HepG2 (cell line): ENCODE measurements around the gene GABBR2. TPM values are rescaled to one million over a fixed set of nuclear protein-coding genes. Genes with fewer than 3 reads are reported as not detected.

ENCODE experiments used
- ELF1 ChIP-seq: sonication (generic); formaldehyde crosslinking; IDR thresholded peaks from 2 replicates; pipeline ENCODE4 v1.4.0; 2020; ENCODE audit warnings: missing genetic modification reagents
- IRX3 ChIP-seq: sonication (generic); formaldehyde crosslinking; IDR thresholded peaks from 2 replicates; pipeline ENCODE4 v1.8.1; 2023; ENCODE audit warnings: mild to moderate bottlenecking, low read depth, missing genetic modification reagents, borderline replicate concordance
- KAT8 ChIP-seq: IDR thresholded peaks from 2 replicates; pipeline ENCODE4 v1.6.1; 2016; ENCODE audit warnings: missing genetic modification reagents, missing compliant biosample characterization
- MIXL1 ChIP-seq: IDR thresholded peaks from 2 replicates; pipeline ENCODE4 v1.6.1; 2016
- MXI1 ChIP-seq: IDR thresholded peaks from 3 replicates; pipeline ENCODE4 v1.6.1; 2012; ENCODE audit warnings: low read depth, low read length, inconsistent platforms, borderline replicate concordance
- NCOA1 ChIP-seq: sonication (generic); formaldehyde crosslinking; IDR thresholded peaks from 2 replicates; pipeline ENCODE4 v1.9.0; 2021; ENCODE audit warnings: missing genetic modification reagents
- PHF5A ChIP-seq: IDR thresholded peaks from one replicate; pipeline ENCODE4 v1.6.1; 2018; ENCODE audit warnings: low read depth, missing genetic modification reagents; ENCODE audit not compliant: unreplicated experiment
- SOX5 ChIP-seq: IDR thresholded peaks from 2 replicates; pipeline ENCODE4 v1.6.1; 2016; ENCODE audit warnings: borderline replicate concordance
- TRIM24 ChIP-seq: sonication (generic); formaldehyde crosslinking; IDR thresholded peaks from 2 replicates; pipeline ENCODE4 v1.8.0; 2022; ENCODE audit warnings: mild to moderate bottlenecking, missing genetic modification reagents
- YEATS2 ChIP-seq: sonication (generic); formaldehyde crosslinking; IDR thresholded peaks from 2 replicates; pipeline ENCODE4 v1.4.0; 2020; ENCODE audit warnings: missing genetic modification reagents, borderline replicate concordance
- ZNF274 ChIP-seq: sonication (generic); formaldehyde crosslinking; IDR thresholded peaks from 2 replicates; pipeline ENCODE4 v1.5.1; 2020; ENCODE audit warnings: mild to moderate bottlenecking, missing genetic modification reagents
- ZNF496 ChIP-seq: sonication (generic); formaldehyde crosslinking; IDR thresholded peaks from 2 replicates; pipeline ENCODE4 v1.8.1; 2023; ENCODE audit warnings: mild to moderate bottlenecking, moderate library complexity, missing genetic modification reagents; ENCODE audit not compliant: insufficient replicate concordance
- ZNF772 ChIP-seq: sonication (generic); formaldehyde crosslinking; IDR thresholded peaks from 2 replicates; pipeline ENCODE4 v1.5.0; 2020; ENCODE audit warnings: mild to moderate bottlenecking, missing genetic modification reagents
- polyA plus RNA-seq, 8 experiments: library from polyadenylated mRNA; depleted of rRNA in 3 of 8; stranded (reverse) in 7 of 8; unstranded in 1 of 8; fragments of >200 nt; fragmentation: Illumina TruSeq in 4 of 8; extraction: Trizol in 4 of 8; gene quantifications; 2 replicates each; pipeline versions ENCODE4 v1.2.1 to v1.2.3, GENCODE V29; 2011 to 2016; ENCODE audit warnings: low read depth in 4 of 8, missing spikeins in 1 of 8, mixed read lengths in 1 of 8; ENCODE audit not compliant: insufficient read depth in 1 of 8
- total RNA-seq, 5 experiments: library from RNA; depleted of rRNA; stranded (reverse); fragments of >200 nt; fragmentation: Illumina TruSeq; extraction: Trizol; gene quantifications; 2 replicates each; pipeline ENCODE4 v1.2.3, GENCODE V29; 2016; ENCODE audit warnings: low read depth in 1 of 5
- TF ChIP-seq, protein P1 (sequence below): IDR thresholded peaks from 2 replicates; pipeline ENCODE4 v1.6.1; 2016; ENCODE audit warnings: low read depth
- TF ChIP-seq, protein P2 (sequence below): sonication (generic); formaldehyde crosslinking; IDR thresholded peaks from 2 replicates; pipeline ENCODE4 v1.5.1; 2020; ENCODE audit warnings: mild to moderate bottlenecking, missing genetic modification reagents, moderate library complexity
- TF ChIP-seq, protein P3 (sequence below): sonication (generic); formaldehyde crosslinking; IDR thresholded peaks from 2 replicates; pipeline ENCODE4 v1.4.0; 2020; ENCODE audit warnings: missing genetic modification reagents, borderline replicate concordance
- TF ChIP-seq, protein P4 (sequence below): sonication (generic); formaldehyde crosslinking; conservative IDR thresholded peaks from 2 replicates; pipeline ENCODE4 v1.8.0; 2022; ENCODE audit warnings: missing genetic modification reagents
- TF ChIP-seq, protein P5 (sequence below): sonication (generic); formaldehyde crosslinking; IDR thresholded peaks from 2 replicates; pipeline ENCODE4 v1.4.0; 2020; ENCODE audit warnings: missing genetic modification reagents, borderline replicate concordance

Gene GABBR2
- total and polyA plus RNA-seq, 2 of the 13 experiments (the other 11 are each of a cell fraction or from before 2014, with no cell fraction given), result 0.02 TPM; not detected in 1

DNA sequence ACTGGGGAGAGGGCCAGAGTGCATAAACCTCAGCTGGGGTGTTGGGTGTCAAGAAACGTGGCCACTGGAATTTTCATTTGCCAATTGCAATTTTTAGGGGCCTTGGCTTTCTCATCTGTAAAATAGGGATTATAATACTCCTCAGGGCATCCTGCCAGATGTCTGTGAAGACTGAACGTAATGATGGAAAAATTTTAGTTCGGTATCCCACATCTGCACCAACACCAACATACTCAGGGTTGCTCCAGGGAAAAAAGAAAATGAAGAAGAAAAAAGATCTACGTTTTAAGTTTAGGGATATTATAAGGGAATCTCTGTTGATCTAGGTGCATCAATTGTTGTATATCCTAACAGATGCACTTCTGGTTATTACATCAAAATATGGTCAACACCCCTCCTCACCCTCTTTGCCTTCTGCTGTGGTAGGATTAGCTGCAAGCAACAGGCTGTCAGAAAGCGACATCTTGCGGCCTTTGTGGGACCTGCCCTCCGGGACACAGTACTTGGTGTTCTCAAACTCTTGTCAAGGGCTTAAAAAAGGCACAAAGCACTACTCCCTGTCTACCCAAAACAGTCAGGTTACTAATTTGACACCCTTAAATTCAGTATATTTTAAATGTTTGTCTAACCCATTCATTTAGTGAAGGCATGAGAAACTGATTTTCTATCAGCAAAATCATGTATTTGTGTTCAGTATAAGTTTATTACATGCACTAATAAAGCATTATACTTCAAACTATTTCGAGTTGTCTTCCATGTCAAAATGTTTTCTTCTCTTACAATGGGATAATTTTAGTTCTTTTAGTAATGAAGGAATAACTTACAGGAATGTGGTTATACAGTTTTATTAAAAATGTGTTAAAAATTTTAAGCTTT lies 445.0 kb downstream of the GABBR2 start (continued):
- TF ChIP-seq NCOA1 (CRISPR knock-in tag), result no peak
- TF ChIP-seq, protein P1, sequence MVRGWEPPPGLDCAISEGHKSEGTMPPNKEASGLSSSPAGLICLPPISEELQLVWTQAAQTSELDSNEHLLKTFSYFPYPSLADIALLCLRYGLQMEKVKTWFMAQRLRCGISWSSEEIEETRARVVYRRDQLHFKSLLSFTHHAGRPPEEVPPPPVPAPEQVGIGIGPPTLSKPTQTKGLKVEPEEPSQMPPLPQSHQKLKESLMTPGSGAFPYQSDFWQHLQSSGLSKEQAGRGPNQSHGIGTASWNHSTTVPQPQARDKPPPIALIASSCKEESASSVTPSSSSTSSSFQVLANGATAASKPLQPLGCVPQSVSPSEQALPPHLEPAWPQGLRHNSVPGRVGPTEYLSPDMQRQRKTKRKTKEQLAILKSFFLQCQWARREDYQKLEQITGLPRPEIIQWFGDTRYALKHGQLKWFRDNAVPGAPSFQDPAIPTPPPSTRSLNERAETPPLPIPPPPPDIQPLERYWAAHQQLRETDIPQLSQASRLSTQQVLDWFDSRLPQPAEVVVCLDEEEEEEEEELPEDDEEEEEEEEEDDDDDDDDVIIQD (CRISPR knock-in tag), result no peak
- peak; percentile 38; the same call in 1 of the 2 replicates for TF ChIP-seq SOX5
- TF ChIP-seq MXI1, result no peak
- TF ChIP-seq, protein P2, sequence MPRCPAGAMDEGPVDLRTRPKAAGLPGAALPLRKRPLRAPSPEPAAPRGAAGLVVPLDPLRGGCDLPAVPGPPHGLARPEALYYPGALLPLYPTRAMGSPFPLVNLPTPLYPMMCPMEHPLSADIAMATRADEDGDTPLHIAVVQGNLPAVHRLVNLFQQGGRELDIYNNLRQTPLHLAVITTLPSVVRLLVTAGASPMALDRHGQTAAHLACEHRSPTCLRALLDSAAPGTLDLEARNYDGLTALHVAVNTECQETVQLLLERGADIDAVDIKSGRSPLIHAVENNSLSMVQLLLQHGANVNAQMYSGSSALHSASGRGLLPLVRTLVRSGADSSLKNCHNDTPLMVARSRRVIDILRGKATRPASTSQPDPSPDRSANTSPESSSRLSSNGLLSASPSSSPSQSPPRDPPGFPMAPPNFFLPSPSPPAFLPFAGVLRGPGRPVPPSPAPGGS (CRISPR knock-in tag), result no peak
- no peak for TF ChIP-seq IRX3 (CRISPR knock-in tag)
- peak; percentile 55; the same call in 1 of the 2 replicates for TF ChIP-seq MIXL1 (CRISPR knock-in tag)
- TF ChIP-seq ZNF772, result no peak
- TF ChIP-seq, protein P3, sequence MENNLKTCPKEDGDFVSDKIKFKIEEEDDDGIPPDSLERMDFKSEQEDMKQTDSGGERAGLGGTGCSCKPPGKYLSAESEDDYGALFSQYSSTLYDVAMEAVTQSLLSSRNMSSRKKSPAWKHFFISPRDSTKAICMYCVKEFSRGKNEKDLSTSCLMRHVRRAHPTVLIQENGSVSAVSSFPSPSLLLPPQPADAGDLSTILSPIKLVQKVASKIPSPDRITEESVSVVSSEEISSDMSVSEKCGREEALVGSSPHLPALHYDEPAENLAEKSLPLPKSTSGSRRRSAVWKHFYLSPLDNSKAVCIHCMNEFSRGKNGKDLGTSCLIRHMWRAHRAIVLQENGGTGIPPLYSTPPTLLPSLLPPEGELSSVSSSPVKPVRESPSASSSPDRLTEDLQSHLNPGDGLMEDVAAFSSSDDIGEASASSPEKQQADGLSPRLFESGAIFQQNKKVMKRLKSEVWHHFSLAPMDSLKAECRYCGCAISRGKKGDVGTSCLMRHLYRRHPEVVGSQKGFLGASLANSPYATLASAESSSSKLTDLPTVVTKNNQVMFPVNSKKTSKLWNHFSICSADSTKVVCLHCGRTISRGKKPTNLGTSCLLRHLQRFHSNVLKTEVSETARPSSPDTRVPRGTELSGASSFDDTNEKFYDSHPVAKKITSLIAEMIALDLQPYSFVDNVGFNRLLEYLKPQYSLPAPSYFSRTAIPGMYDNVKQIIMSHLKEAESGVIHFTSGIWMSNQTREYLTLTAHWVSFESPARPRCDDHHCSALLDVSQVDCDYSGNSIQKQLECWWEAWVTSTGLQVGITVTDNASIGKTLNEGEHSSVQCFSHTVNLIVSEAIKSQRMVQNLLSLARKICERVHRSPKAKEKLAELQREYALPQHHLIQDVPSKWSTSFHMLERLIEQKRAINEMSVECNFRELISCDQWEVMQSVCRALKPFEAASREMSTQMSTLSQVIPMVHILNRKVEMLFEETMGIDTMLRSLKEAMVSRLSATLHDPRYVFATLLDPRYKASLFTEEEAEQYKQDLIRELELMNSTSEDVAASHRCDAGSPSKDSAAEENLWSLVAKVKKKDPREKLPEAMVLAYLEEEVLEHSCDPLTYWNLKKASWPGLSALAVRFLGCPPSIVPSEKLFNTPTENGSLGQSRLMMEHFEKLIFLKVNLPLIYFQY (CRISPR knock-in tag), result no peak
- no peak for TF ChIP-seq ELF1 (CRISPR knock-in tag)
- no peak for TF ChIP-seq PHF5A (CRISPR knock-in tag)
- TF ChIP-seq TRIM24 (CRISPR knock-in tag), result no peak
- TF ChIP-seq, protein P4, sequence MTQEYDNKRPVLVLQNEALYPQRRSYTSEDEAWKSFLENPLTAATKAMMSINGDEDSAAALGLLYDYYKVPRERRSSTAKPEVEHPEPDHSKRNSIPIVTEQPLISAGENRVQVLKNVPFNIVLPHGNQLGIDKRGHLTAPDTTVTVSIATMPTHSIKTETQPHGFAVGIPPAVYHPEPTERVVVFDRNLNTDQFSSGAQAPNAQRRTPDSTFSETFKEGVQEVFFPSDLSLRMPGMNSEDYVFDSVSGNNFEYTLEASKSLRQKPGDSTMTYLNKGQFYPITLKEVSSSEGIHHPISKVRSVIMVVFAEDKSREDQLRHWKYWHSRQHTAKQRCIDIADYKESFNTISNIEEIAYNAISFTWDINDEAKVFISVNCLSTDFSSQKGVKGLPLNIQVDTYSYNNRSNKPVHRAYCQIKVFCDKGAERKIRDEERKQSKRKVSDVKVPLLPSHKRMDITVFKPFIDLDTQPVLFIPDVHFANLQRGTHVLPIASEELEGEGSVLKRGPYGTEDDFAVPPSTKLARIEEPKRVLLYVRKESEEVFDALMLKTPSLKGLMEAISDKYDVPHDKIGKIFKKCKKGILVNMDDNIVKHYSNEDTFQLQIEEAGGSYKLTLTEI (CRISPR knock-in tag), result no peak
- TF ChIP-seq, protein P5, sequence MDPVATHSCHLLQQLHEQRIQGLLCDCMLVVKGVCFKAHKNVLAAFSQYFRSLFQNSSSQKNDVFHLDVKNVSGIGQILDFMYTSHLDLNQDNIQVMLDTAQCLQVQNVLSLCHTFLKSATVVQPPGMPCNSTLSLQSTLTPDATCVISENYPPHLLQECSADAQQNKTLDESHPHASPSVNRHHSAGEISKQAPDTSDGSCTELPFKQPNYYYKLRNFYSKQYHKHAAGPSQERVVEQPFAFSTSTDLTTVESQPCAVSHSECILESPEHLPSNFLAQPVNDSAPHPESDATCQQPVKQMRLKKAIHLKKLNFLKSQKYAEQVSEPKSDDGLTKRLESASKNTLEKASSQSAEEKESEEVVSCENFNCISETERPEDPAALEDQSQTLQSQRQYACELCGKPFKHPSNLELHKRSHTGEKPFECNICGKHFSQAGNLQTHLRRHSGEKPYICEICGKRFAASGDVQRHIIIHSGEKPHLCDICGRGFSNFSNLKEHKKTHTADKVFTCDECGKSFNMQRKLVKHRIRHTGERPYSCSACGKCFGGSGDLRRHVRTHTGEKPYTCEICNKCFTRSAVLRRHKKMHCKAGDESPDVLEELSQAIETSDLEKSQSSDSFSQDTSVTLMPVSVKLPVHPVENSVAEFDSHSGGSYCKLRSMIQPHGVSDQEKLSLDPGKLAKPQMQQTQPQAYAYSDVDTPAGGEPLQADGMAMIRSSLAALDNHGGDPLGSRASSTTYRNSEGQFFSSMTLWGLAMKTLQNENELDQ (CRISPR knock-in tag), result no peak
- TF ChIP-seq KAT8, result peak; percentile 38; the same call in 1 of the 2 replicates
- TF ChIP-seq ZNF274 (CRISPR knock-in tag), result no peak
- no peak for TF ChIP-seq ZNF496 (CRISPR knock-in tag)
- TF ChIP-seq YEATS2 (CRISPR knock-in tag), result no peak
